Keratinocyte (primary cell): ENCODE measurements around the gene VWA5B2. TPM values are rescaled to one million over a fixed set of nuclear protein-coding genes. Genes with fewer than 3 reads are reported as not detected.

Experiments used
- DNase-seq: peaks from one replicate; pipeline ENCODE4 v3.0.0-alpha.2; 2011; ENCODE audit warnings: low read depth, missing footprints, low spot score
- FAIRE-seq: peaks from 2 replicates; lab custom pipeline; 2011; peaks lifted over from hg19 to GRCh38; lab: Jason Lieb, UNC
- H2AFZ ChIP-seq: 2 replicates; pipeline ENCODE4 v1.6.0; 2012; ENCODE audit warnings: low read length, control low read depth, inconsistent platforms; ENCODE audit not compliant: control insufficient read depth
- H3K27ac ChIP-seq: 2 replicates; pipeline ENCODE4 v1.5.1; 2011; ENCODE audit warnings: low read length; ENCODE audit not compliant: control insufficient read depth, insufficient read depth
- H3K27me3 ChIP-seq: 3 replicates; pipeline ENCODE4 v1.6.0; 2011; ENCODE audit warnings: low read length; ENCODE audit not compliant: control insufficient read depth, insufficient read depth; ENCODE audit errors: extremely low read depth
- H3K36me3 ChIP-seq, 2 experiments: 2 replicates in 1 of 2; 3 replicates in 1 of 2; pipeline ENCODE4 v1.5.1; 2011; ENCODE audit warnings: low read length in 2 of 2, mild to moderate bottlenecking in 1 of 2; ENCODE audit not compliant: control insufficient read depth in 2 of 2, insufficient read depth in 2 of 2; ENCODE audit errors: extremely low read depth in 1 of 2
- H3K4me1 ChIP-seq: 3 replicates; pipeline ENCODE4 v1.5.1; 2011; ENCODE audit warnings: low read length; ENCODE audit not compliant: control insufficient read depth, insufficient read depth; ENCODE audit errors: extremely low read depth
- H3K4me2 ChIP-seq: 3 replicates; pipeline ENCODE4 v1.6.0; 2011; ENCODE audit warnings: low read depth, low read length; ENCODE audit not compliant: control insufficient read depth, insufficient read depth; ENCODE audit errors: extremely low read depth
- H3K4me3 ChIP-seq, 3 experiments: fragments of 200-600 bp in 1 of 3; sonication (generic) in 1 of 3; 2 replicates in 2 of 3; 3 replicates in 1 of 3; pipeline ENCODE4 v1.5.1; 2011 to 2016; ENCODE audit warnings: low read length in 3 of 3, mild to moderate bottlenecking in 3 of 3, control low read depth in 2 of 3, inconsistent platforms in 1 of 3, low read depth in 1 of 3, mixed read lengths in 1 of 3, mixed run types in 1 of 3, moderate library complexity in 1 of 3; ENCODE audit not compliant: control insufficient read depth in 2 of 3, insufficient read depth in 2 of 3; ENCODE audit errors: extremely low read depth in 1 of 3
- H3K79me2 ChIP-seq: 2 replicates; pipeline ENCODE4 v1.6.0; 2012; ENCODE audit warnings: low read length; ENCODE audit not compliant: control insufficient read depth, insufficient read depth
- H3K9ac ChIP-seq: 3 replicates; pipeline ENCODE4 v1.6.0; 2011; ENCODE audit warnings: low read length; ENCODE audit not compliant: control insufficient read depth, insufficient read depth; ENCODE audit errors: extremely low read depth
- H3K9me1 ChIP-seq: 3 replicates; pipeline ENCODE4 v1.6.0; 2011; ENCODE audit warnings: low read length; ENCODE audit not compliant: control insufficient read depth, insufficient read depth; ENCODE audit errors: extremely low read depth
- H3K9me3 ChIP-seq: 2 replicates; pipeline ENCODE4 v1.5.1; 2012; ENCODE audit warnings: low read depth, low read length; ENCODE audit not compliant: control insufficient read depth
- H4K20me1 ChIP-seq: 3 replicates; pipeline ENCODE4 v1.6.0; 2011; ENCODE audit warnings: low read length; ENCODE audit not compliant: control insufficient read depth, insufficient read depth; ENCODE audit errors: extremely low read depth
- EZH2 ChIP-seq: IDR thresholded peaks from one replicate; pipeline ENCODE4 v1.6.1; 2012; ENCODE audit warnings: inconsistent platforms, mild to moderate bottlenecking, low read length, moderate library complexity
- dilution Hi-C: fragments of 300-500 bp; cut with MboI; formaldehyde crosslinking; loops from one replicate; pipeline ENCODE4 v1.7.0; 2020; ENCODE audit warnings: low sequenced_read_pairs; ENCODE audit not compliant: extremely low pct_ligation_motif_present
- polyA plus RNA-seq, 5 experiments: library from polyadenylated mRNA; depleted of rRNA in 3 of 5; stranded (reverse) in 3 of 5; stranded (forward) in 1 of 5; unstranded in 1 of 5; fragments of >200 nt; gene quantifications; 1 replicate in 1 of 5; 2 replicates in 3 of 5; 3 replicates in 1 of 5; pipeline versions ENCODE4 v1.2.1 to v1.2.3, GENCODE V29; 2011 to 2012; ENCODE audit warnings: missing spikeins in 2 of 5, low read depth in 1 of 5, low replicate concordance in 1 of 5
- TF ChIP-seq, protein P1 (sequence below), 3 experiments: IDR thresholded peaks in 1 of 3; conservative IDR thresholded peaks in 1 of 3; optimal IDR thresholded peaks in 1 of 3; 2 replicates in 2 of 3; 3 replicates in 1 of 3; pipeline versions ENCODE3 to v1.5.1; 2011; ENCODE audit warnings: low read length in 3 of 3, mild to moderate bottlenecking in 3 of 3, moderate library complexity in 2 of 3, control low read depth in 1 of 3, inconsistent platforms in 1 of 3; ENCODE audit not compliant: insufficient read depth in 2 of 3; ENCODE audit errors: extremely low read depth in 1 of 3

Gene VWA5B2
- polyA plus RNA-seq, 1 donor (not counting 4 experiments of a cell fraction or from before 2014, with no cell fraction given): not detected

DNA sequence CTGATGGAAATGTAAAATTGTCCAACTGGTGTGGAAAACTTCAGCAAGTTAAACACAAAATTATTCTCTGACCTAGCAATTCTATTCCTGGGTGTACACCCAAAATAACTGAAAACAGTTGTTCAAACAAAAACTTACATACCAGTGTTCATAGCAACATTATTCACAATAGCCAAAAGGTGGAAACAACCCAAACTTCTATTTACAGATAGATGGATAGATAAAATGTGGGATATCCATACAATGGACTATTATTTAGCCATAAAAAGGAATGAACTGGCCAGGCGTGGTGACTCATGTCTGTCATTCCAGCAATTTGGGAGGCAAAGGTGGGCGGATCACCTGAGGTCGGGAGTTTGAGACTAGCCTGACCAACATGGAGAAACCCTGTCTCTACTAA lies 6.9 kb upstream of the VWA5B2 start:
- Histone ChIP-seq H4K20me1 (no peaks in the 10 kb centered on the region), H3K4me1 (no peaks in the 10 kb centered on the region), H3K9me1 (no peaks in the 10 kb centered on the region), H3K27ac (no peak overlapping the region), H3K36me3 (no peaks in the 10 kb centered on the region), H2AFZ (no peak overlapping the region), H3K79me2 (no peaks in the 10 kb centered on the region), H3K9me3 (no peaks in the 10 kb centered on the region), H3K27me3 (peaks cover 5% of the 10 kb centered on the region), H3K9ac (no peak overlapping the region), H3K4me3 (no peak overlapping the region), H3K4me2 (no peak overlapping the region)
- TF ChIP-seq, protein P1, sequence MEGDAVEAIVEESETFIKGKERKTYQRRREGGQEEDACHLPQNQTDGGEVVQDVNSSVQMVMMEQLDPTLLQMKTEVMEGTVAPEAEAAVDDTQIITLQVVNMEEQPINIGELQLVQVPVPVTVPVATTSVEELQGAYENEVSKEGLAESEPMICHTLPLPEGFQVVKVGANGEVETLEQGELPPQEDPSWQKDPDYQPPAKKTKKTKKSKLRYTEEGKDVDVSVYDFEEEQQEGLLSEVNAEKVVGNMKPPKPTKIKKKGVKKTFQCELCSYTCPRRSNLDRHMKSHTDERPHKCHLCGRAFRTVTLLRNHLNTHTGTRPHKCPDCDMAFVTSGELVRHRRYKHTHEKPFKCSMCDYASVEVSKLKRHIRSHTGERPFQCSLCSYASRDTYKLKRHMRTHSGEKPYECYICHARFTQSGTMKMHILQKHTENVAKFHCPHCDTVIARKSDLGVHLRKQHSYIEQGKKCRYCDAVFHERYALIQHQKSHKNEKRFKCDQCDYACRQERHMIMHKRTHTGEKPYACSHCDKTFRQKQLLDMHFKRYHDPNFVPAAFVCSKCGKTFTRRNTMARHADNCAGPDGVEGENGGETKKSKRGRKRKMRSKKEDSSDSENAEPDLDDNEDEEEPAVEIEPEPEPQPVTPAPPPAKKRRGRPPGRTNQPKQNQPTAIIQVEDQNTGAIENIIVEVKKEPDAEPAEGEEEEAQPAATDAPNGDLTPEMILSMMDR (optimal IDR thresholded peaks at IDR 0.05 in 1 of 3, IDR thresholded peaks at IDR 0.05 in 1 of 3, conservative IDR thresholded peaks at IDR 0.05 in 1 of 3; ENCODE audit: extremely low read depth in 1 of 3, insufficient read depth in 2 of 3, low read length in 3 of 3): no peak
- no peak for TF ChIP-seq EZH2
- dilution Hi-C loops: no loop called here
- no peak for FAIRE-seq
- no peak for DNase-seq

DNA sequence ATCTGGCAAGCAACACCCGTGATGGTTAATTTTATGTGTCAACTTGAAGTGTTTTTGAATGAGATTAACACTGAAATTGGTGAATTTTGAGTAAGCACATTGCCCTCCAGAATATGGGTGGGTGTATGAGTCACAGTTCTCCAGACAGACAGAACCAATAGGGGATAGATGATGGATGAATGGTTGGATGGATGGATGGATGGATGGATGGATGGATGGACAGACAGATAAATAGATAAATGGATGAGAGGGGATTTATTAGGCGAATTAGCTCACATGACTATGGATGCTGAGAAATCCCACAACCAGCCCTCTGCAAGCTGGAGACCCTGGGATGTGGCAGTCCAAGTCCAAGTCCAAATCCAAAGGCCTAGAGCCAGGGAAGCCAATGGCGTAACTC lies 5.4 kb upstream of the VWA5B2 start:
- Histone ChIP-seq H3K4me2 (no peak overlapping the region), H3K27ac (no peak overlapping the region), H3K9ac (no peak overlapping the region), H3K9me3 (no peaks in the 10 kb centered on the region), H4K20me1 (no peaks in the 10 kb centered on the region), H2AFZ (no peak overlapping the region), H3K36me3 (no peaks in the 10 kb centered on the region), H3K79me2 (no peaks in the 10 kb centered on the region), H3K9me1 (no peaks in the 10 kb centered on the region), H3K4me1 (no peaks in the 10 kb centered on the region), H3K27me3 (peaks cover 19% of the 10 kb centered on the region), H3K4me3 (no peak overlapping the region)
- dilution Hi-C loops: no loop called here
- DNase-seq (no peak), FAIRE-seq (no peak)
- TF ChIP-seq, protein P1 (optimal IDR thresholded peaks at IDR 0.05 in 1 of 3, IDR thresholded peaks at IDR 0.05 in 1 of 3, conservative IDR thresholded peaks at IDR 0.05 in 1 of 3; ENCODE audit: extremely low read depth in 1 of 3, insufficient read depth in 2 of 3, low read length in 3 of 3): no peak
- no peak for TF ChIP-seq EZH2
